Liver (tissue), 9 donors: ENCODE measurements around the gene CACNA1C. TPM values are rescaled to one million over a fixed set of nuclear protein-coding genes. Genes with fewer than 3 reads are reported as not detected.

Source experiments
- DNase-seq: peaks from one replicate; pipeline ENCODE4 v3.0.0-alpha.2; 2017; ENCODE audit warnings: low spot score
- H3K27ac ChIP-seq, 2 donors: one replicate each; pipeline ENCODE4 v1.7.0; 2013; ENCODE audit warnings: inconsistent platforms in 2 of 2, low read length in 2 of 2, control low read depth in 1 of 2, low read depth in 1 of 2, mild to moderate bottlenecking in 1 of 2
- H3K27me3 ChIP-seq, 4 donors: one replicate each; pipeline versions ENCODE4 v1.6.1 to v1.7.0; 2013; ENCODE audit warnings: low read length in 3 of 4, inconsistent platforms in 1 of 4, mild to moderate bottlenecking in 1 of 4, moderate library complexity in 1 of 4; ENCODE audit not compliant: control insufficient read depth in 4 of 4, insufficient read depth in 4 of 4
- H3K36me3 ChIP-seq, 4 donors: one replicate each; pipeline versions ENCODE4 v1.6.1 to v1.7.0; 2013; ENCODE audit warnings: low read length in 3 of 4, mild to moderate bottlenecking in 3 of 4, low read depth in 1 of 4, moderate library complexity in 1 of 4; ENCODE audit not compliant: control insufficient read depth in 4 of 4, insufficient read depth in 3 of 4
- H3K4me1 ChIP-seq, 4 donors: one replicate each; pipeline versions ENCODE4 v1.6.1 to v1.7.0; 2013; ENCODE audit warnings: low read length in 3 of 4, mild to moderate bottlenecking in 3 of 4, moderate library complexity in 1 of 4; ENCODE audit not compliant: control insufficient read depth in 4 of 4, insufficient read depth in 4 of 4
- H3K4me3 ChIP-seq, 3 donors: one replicate each; pipeline versions ENCODE4 v1.6.1 to v1.7.0; 2013; ENCODE audit warnings: low read length in 3 of 3, control low read depth in 1 of 3, low read depth in 1 of 3, mild to moderate bottlenecking in 1 of 3
- H3K9ac ChIP-seq, 2 donors: one replicate each; pipeline ENCODE4 v1.7.0; 2013; ENCODE audit warnings: low read length in 2 of 2, mild to moderate bottlenecking in 2 of 2, moderate library complexity in 2 of 2, control low read depth in 1 of 2, low read depth in 1 of 2
- H3K9me3 ChIP-seq, 4 donors: one replicate each; pipeline versions ENCODE4 v1.6.1 to v1.7.0; 2013; ENCODE audit warnings: low read length in 3 of 4; ENCODE audit not compliant: control insufficient read depth in 4 of 4
- EGR1 ChIP-seq, 2 donors: IDR thresholded peaks; 2 replicates each; pipeline ENCODE4 v1.6.1; 2016 to 2018; ENCODE audit warnings: antibody characterized with exemption in 2 of 2, low read depth in 2 of 2
- FOXA2 ChIP-seq: IDR thresholded peaks from 2 replicates; pipeline ENCODE4 v1.6.1; 2016; ENCODE audit warnings: antibody characterized with exemption
- GABPA ChIP-seq, 2 donors: IDR thresholded peaks in 1 of 2; conservative IDR thresholded peaks in 1 of 2; 2 replicates each; pipeline ENCODE4 v1.6.1; 2016; ENCODE audit warnings: antibody characterized with exemption in 2 of 2, mild to moderate bottlenecking in 1 of 2, moderate library complexity in 1 of 2
- HNF4A ChIP-seq, 2 donors: conservative IDR thresholded peaks; 2 replicates each; pipeline ENCODE4 v1.6.1; 2016; ENCODE audit warnings: antibody characterized with exemption in 2 of 2, mild to moderate bottlenecking in 2 of 2
- JUND ChIP-seq, 2 donors: IDR thresholded peaks; 2 replicates each; pipeline ENCODE4 v1.6.1; 2016; ENCODE audit warnings: antibody characterized with exemption in 2 of 2
- MAX ChIP-seq: IDR thresholded peaks from 2 replicates; pipeline ENCODE4 v1.6.1; 2016; ENCODE audit warnings: antibody characterized with exemption
- RAD21 ChIP-seq, 2 donors: IDR thresholded peaks; 2 replicates each; pipeline ENCODE4 v1.6.1; 2016; ENCODE audit warnings: antibody characterized with exemption in 2 of 2, mild to moderate bottlenecking in 2 of 2
- RXRA ChIP-seq, 2 donors: IDR thresholded peaks; 2 replicates each; pipeline ENCODE4 v1.6.1; 2017 to 2018; ENCODE audit warnings: antibody characterized with exemption in 2 of 2, mild to moderate bottlenecking in 1 of 2
- SP1 ChIP-seq: IDR thresholded peaks from 2 replicates; pipeline ENCODE4 v1.6.1; 2018; ENCODE audit warnings: antibody characterized with exemption, mild to moderate bottlenecking
- TAF1 ChIP-seq: conservative IDR thresholded peaks from 2 replicates; pipeline ENCODE4 v1.6.1; 2016; ENCODE audit warnings: antibody characterized with exemption, mild to moderate bottlenecking
- ZBTB33 ChIP-seq: IDR thresholded peaks from 2 replicates; pipeline ENCODE4 v1.6.1; 2016; ENCODE audit warnings: antibody characterized with exemption
- WGBS: extraction: QIAGEN DNeasy Blood & Tissue Kit; methylation state at CpG from one replicate; pipeline ENCODE4 v1.1.7; 2013; 5-methylcytosine and 5-hydroxymethylcytosine counted together
- polyA plus RNA-seq, 2 donors: library from polyadenylated mRNA; stranded (reverse) in 1 of 2; unstranded in 1 of 2; fragments of 200-250 nt in 1 of 2; fragments of >200 nt in 1 of 2; fragmentation: Nextera tagmentation in 1 of 2; extraction: Ambion mirVana in 1 of 2; gene quantifications; one replicate each; pipeline versions ENCODE4 v1.2.1 to v1.2.3, GENCODE V29; 2013 to 2015
- total RNA-seq, 2 donors: library from RNA; depleted of rRNA; stranded (reverse); fragments of >200 nt; gene quantifications; one replicate each; pipeline ENCODE4 v1.2.3, GENCODE V29; 2014
- TF ChIP-seq, protein P1 (sequence below): IDR thresholded peaks from 2 replicates; pipeline ENCODE4 v1.6.1; 2016; ENCODE audit warnings: antibody characterized with exemption, mild to moderate bottlenecking
- TF ChIP-seq, protein P2 (sequence below): IDR thresholded peaks from 2 replicates; pipeline ENCODE4 v1.6.1; 2016; ENCODE audit warnings: antibody characterized with exemption
- donor health status: healthy.
- donor health status: healthy.
- donor health status: healthy.
- donor health status: healthy.
- donor health status: healthy.

CACNA1C gene
- total and polyA plus RNA-seq, 4 donors = 0.23 to 1.9 (median 0.41) TPM

DNA sequence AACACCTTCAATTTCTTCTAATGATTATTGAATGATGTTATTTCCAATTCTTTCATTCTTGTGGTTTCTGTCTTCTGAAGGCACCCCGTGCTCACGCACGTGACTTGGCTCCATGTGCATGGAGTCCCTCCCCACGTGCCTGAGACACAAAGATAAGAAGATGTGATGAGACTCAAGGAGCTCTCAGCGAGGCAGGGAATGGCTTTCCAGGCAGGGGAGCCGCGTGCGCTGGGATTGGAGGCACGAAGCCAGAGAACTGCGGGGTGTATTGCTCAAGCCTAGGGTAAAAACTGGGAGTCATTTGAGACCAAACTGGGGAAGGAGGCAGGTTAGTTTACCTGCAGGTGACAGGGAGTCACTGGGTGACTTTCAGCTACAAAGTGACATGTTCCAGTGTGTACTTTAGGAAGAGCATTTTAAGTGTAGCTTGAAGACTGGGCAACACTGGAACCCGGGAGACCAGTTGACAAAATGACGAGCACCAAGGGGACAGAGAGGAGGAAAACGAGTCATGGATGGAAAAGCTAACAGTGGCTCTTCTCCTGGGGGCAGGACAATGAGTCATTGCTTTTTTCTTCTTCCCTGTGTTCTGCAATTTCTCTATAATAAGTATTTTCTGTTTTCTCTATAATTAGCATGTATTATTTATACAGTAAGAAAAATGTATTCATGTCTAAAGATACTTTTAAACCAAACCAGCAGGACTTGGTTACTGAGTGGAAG lies 430.3 kb downstream of the CACNA1C start:
- H3K27me3 ChIP-seq = peaks cover 0 to 3% (median 1%) of the 10 kb centered on the region in 4 donors
- no peak overlapping the region for H3K9ac ChIP-seq
- TF ChIP-seq, protein P1, sequence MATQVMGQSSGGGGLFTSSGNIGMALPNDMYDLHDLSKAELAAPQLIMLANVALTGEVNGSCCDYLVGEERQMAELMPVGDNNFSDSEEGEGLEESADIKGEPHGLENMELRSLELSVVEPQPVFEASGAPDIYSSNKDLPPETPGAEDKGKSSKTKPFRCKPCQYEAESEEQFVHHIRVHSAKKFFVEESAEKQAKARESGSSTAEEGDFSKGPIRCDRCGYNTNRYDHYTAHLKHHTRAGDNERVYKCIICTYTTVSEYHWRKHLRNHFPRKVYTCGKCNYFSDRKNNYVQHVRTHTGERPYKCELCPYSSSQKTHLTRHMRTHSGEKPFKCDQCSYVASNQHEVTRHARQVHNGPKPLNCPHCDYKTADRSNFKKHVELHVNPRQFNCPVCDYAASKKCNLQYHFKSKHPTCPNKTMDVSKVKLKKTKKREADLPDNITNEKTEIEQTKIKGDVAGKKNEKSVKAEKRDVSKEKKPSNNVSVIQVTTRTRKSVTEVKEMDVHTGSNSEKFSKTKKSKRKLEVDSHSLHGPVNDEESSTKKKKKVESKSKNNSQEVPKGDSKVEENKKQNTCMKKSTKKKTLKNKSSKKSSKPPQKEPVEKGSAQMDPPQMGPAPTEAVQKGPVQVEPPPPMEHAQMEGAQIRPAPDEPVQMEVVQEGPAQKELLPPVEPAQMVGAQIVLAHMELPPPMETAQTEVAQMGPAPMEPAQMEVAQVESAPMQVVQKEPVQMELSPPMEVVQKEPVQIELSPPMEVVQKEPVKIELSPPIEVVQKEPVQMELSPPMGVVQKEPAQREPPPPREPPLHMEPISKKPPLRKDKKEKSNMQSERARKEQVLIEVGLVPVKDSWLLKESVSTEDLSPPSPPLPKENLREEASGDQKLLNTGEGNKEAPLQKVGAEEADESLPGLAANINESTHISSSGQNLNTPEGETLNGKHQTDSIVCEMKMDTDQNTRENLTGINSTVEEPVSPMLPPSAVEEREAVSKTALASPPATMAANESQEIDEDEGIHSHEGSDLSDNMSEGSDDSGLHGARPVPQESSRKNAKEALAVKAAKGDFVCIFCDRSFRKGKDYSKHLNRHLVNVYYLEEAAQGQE = no peak
- TF ChIP-seq RXRA (IDR thresholded peaks at IDR 0.05) (no peak), JUND (IDR thresholded peaks at IDR 0.05) (no peak), MAX (no peak), EGR1 (IDR thresholded peaks at IDR 0.05; ENCODE audit: low read depth in 2 of 2) (no peak), ZBTB33 (no peak), GABPA (IDR thresholded peaks at IDR 0.05 in 1 of 2, conservative IDR thresholded peaks at IDR 0.05 in 1 of 2) (no peak), TAF1 (no peak), RAD21 (IDR thresholded peaks at IDR 0.05) (no peak), FOXA2 (no peak), HNF4A (conservative IDR thresholded peaks at IDR 0.05) (no peak), SP1 (no peak)
- TF ChIP-seq, protein P2, sequence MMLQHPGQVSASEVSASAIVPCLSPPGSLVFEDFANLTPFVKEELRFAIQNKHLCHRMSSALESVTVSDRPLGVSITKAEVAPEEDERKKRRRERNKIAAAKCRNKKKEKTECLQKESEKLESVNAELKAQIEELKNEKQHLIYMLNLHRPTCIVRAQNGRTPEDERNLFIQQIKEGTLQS = no peak
- no peak overlapping the region for H3K27ac ChIP-seq
- no peak overlapping the region for H3K4me3 ChIP-seq
- no peaks in the 10 kb centered on the region for H3K9me3 ChIP-seq
- 71% methylated on average over 13 of the region's 13 CpGs for WGBS
- H3K36me3 ChIP-seq = no peaks in the 10 kb centered on the region
- no peak for DNase-seq
- H3K4me1 ChIP-seq = no peaks in the 10 kb centered on the region

DNA sequence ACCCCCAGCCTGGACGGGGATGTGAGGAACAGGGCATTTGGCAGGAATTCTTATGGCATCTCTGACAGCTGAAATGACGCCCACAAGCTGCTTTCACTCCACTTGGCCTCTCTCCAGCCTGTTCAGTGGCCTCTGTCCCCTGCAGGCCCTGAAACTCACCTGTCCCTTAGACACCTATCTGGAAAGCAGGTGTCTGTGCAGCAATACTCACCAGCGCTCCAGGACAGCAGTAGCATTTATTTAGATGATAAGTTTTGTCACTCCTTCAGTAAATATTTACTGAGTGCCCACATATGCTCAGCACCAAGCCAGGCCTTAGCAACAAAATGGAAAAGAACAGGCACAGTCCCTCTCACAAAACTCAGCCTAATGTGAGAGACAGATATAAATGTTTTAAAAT lies 430.9 kb downstream of the CACNA1C start:
- no peak overlapping the region for H3K27ac ChIP-seq

More for the DNA sequence above, 430.9 kb downstream of the CACNA1C start:
- WGBS = 75% methylated on average over 3 of the region's 3 CpGs
- no peak overlapping the region for H3K9ac ChIP-seq
- DNase-seq = no peak
- no peaks in the 10 kb centered on the region for H3K9me3 ChIP-seq
- H3K4me1 ChIP-seq = no peaks in the 10 kb centered on the region
- H3K4me3 ChIP-seq = no peak overlapping the region
- no peaks in the 10 kb centered on the region for H3K36me3 ChIP-seq
- TF ChIP-seq ZBTB33 (no peak), JUND (IDR thresholded peaks at IDR 0.05) (no peak), HNF4A (conservative IDR thresholded peaks at IDR 0.05) (no peak)
- TF ChIP-seq, protein P1 = no peak
- H3K27me3 ChIP-seq = peaks cover 0 to 3% (median 1%) of the 10 kb centered on the region in 4 donors
